HG03097 (cell line): ENCODE measurements around the gene NUTM2A.
"Not testable (repeated sequence)": the region's sequence is repeated elsewhere in the genome, so short reads cannot be mapped to it uniquely, and the experiment has no call there.

Source experiments
- ATAC-seq: cut with Tn5 transposase; IDR thresholded peaks from one replicate; pipeline ENCODE4 v1.9.1; 2021; ENCODE audit not compliant: unreplicated experiment, low FRiP score

The NUTM2A gene

DNA sequence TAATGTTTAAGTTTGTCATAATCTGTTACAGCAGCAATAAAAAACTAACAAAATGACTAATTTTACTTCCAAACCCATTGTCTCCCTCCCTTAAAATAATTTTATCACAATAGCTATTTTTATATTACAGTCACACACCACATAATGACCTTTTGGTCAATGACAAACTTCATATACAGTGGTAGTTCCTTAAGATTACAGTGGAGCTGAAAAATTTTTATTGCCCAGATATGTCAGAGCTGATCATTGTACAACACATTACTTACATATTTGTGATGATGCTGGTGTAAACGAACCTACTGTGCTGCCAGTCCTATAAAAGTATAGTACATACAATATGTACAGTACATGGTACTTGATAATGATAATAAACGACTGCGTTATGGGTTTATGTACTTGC is 22.1 kb downstream of the NUTM2A start:
- not testable (repeated sequence) for ATAC-seq

DNA sequence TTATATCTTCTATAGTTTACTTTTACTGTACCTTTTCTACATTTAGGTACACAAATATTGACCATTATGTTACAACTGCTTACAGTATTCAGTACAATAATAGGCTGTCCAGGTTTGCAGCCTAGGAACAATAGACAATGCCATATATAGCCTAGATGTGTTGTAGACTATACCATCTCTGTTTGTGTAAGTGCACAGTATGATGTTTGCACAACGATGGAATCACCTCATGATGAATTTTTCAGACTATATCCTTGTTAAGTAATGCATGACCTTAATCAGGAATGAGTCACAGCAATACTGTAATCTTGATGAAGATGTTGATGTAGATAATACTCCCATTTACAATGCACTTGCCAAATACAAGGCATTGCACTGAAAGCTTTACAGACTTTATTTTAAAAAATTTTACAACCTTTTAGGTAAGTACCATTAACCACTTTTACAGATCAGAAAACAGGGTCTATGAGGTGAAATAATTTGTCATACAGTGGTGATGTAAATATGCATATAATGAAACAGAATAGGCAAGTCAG is 23.6 kb downstream of the NUTM2A start:
- ATAC-seq = not testable (repeated sequence)

DNA sequence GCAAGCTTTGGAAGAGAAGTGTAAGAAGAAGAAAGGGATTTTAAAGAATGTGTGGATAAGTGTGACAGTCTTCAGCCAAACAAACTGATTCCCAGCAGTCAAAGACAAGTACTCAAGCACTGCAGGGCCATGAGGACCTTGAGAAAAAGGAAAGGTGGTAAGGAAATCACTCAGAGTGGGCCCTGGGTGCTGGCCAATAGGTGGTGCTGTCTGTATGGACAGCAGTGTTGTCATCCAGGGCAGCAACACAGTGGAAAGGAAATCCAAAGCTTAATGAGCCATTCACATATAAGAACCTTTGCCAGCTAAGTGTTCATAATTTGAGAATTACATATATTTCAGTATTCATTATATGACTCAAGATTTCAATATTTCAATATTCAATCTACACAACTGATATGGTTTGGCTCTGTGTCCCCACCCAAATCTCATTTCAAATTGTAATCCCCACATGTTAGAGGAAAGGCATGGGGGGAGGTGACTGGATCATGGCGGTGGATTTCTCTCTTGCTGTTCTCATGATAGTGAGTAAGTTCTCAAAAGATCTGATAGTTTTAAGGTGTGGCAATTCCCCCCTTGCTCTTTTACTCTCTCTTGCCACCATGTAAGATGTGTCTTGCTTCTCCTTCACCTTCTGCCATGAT is 55.6 kb downstream of the NUTM2A start:
- not testable (repeated sequence) for ATAC-seq
